ENCODE data around the gene SLCO4A1.

Gene SLCO4A1

DNA sequence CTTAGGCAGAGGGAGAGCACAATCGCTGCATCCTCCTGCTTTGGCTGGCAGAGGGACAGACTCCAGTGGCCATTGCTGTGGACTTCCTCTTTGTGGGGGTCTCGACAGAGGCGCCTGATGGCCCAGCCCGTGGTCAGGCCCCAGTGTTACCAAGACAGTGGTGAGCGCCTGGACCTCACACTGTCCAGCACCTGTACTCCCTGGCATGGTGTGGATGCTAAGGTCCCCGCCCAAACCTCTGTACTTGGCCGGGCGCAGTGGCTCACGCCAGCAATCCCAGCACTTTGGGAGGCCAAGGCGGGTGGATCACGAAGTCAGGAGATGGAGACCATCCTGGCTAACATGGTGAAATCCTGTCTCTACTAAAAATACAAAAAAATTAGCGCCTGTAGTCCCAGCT lies 64.0 kb downstream of the SLCO4A1 start:
- H3K4me3 ChIP-seq (replicated peaks; ENCODE audit: low read depth, low read length), result no peak overlapping the region
- no peak for DNase-seq (ENCODE audit: extremely low read depth, low read depth)
- TF ChIP-seq CTCF (IDR thresholded peaks at IDR 0.05; ENCODE audit: low read depth, low read length, missing control alignments), result no peak

- no peak overlapping the region for H3K4me3 ChIP-seq (replicated peaks; ENCODE audit: low read depth, low read length)
- no peak for TF ChIP-seq CTCF (IDR thresholded peaks at IDR 0.05; ENCODE audit: low read depth, low read length, missing control alignments)
- no peak for DNase-seq (ENCODE audit: extremely low read depth, low read depth)
Measured at GRCh38 chr20:62706857-62707256, 64.6 kb downstream of the SLCO4A1 start.

DNA sequence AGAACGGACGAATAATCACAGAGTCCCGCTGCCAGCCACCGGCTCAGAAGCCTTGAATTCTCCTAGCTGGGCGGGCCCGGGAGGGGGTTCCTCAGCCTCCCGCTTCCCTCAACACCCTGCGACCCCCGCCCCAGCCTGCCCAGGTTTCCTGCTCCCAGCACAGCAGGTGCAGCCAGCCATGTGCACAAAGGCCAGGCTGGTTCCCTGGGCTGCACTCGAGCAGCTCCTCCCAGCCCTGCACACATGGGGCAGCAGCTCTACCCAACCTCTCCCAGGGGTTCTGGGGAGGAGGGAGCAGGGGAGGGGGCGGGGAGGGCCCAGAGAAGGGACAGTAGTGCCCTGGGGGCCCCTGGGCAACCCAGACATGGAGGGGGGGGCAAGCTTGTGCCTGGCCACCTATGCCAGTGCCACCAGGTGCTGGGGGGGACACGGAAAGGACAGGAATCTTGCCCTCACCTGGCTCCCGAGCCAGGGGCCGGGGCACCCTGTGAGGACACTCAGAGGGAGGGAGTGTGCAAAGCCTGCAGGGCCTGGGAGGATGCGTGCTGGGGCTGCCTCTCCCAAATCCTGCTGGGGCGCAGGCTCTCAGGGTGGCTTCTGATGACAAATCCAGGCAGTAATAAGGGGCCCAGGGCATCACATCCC lies 65.1 kb downstream of the SLCO4A1 start:
- no peak overlapping the region for H3K4me3 ChIP-seq (replicated peaks; ENCODE audit: low read depth, low read length)
- DNase-seq (ENCODE audit: extremely low read depth, low read depth), result no peak
- TF ChIP-seq CTCF (IDR thresholded peaks at IDR 0.05; ENCODE audit: low read depth, low read length, missing control alignments), result no peak

DNA sequence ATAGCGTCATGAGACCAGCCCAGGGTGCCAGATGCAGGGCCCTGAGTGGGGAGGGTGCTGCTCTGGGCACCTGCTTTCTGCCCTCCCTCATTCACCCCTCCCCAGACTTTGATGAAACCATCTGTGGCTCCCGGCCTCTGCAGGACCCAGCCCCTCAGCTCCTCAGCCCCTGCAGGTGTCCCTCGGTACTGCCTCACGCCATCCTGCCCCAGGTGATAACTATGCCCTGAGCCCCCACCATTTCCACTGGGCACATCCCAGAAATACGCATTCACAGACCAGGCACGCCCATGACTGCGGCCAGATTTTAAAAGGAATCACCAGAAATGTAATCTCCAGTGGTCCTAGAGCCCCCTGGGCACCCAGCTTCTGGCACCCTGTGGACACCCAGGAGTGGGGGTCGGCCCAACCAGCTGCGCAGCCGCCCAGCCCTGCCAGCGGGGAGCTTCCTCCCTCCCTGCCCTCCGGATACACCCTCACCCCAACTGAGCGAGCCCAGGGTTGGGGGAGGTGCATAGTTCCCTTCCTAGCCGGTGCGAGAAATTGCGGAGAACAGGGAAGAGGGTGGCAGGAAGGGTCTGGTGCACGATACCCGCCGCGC lies 65.7 kb downstream of the SLCO4A1 start:
- peak overlapping the region; percentile 47 for H3K4me3 ChIP-seq (replicated peaks; ENCODE audit: low read depth, low read length)
- TF ChIP-seq CTCF (IDR thresholded peaks at IDR 0.05; ENCODE audit: low read depth, low read length, missing control alignments), result peak; percentile 38
- DNase-seq (ENCODE audit: extremely low read depth, low read depth), result no peak

- DNase-seq (ENCODE audit: extremely low read depth, low read depth), result no peak
- TF ChIP-seq CTCF (IDR thresholded peaks at IDR 0.05; ENCODE audit: low read depth, low read length, missing control alignments), result peak; percentile 4
- H3K4me3 ChIP-seq (replicated peaks; ENCODE audit: low read depth, low read length), result peak within 1 kb of the TSS; percentile 47
Measured at GRCh38 chr20:62708591-62709536, 66.6 kb downstream of the SLCO4A1 start, which contains the start of gene NTSR1. TSS of gene NTSR1 (plus strand) at chr20:62708836. CDS start at chr20:62709208, 372 bp downstream.

DNA sequence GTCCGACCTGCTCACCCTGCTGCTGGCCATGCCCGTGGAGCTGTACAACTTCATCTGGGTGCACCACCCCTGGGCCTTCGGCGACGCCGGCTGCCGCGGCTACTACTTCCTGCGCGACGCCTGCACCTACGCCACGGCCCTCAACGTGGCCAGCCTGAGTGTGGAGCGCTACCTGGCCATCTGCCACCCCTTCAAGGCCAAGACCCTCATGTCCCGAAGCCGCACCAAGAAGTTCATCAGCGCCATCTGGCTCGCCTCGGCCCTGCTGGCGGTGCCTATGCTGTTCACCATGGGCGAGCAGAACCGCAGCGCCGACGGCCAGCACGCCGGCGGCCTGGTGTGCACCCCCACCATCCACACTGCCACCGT lies 67.2 kb downstream of the SLCO4A1 start:
- DNase-seq (ENCODE audit: extremely low read depth, low read depth), result no peak
- peak overlapping the region; percentile 47 for H3K4me3 ChIP-seq (replicated peaks; ENCODE audit: low read depth, low read length)
- no peak for TF ChIP-seq CTCF (IDR thresholded peaks at IDR 0.05; ENCODE audit: low read depth, low read length, missing control alignments)

Measured in HFF-Myc (cell line).